Dermis microvascular lymphatic vessel endothelial cell (primary cell): ENCODE results near the gene LIPE. TPM values are rescaled to one million over a fixed set of nuclear protein-coding genes. Genes with fewer than 3 reads are reported as not detected.
"Not testable (repeated sequence)": the region's sequence is repeated elsewhere in the genome, so short reads cannot be mapped to it uniquely, and the experiment has no call there.

Experiments
- DNase-seq, 2 donors: peaks; one replicate each; pipeline versions ENCODE4 v3.0.0 to v3.0.0-alpha.2; 2010; ENCODE audit warnings: low read depth in 2 of 2
- total RNA-seq: library from RNA; depleted of rRNA; stranded (reverse); fragments of >200 nt; gene quantifications from 2 replicates; pipeline ENCODE4 v1.2.1, GENCODE V29; 2014

LIPE gene, protein sequence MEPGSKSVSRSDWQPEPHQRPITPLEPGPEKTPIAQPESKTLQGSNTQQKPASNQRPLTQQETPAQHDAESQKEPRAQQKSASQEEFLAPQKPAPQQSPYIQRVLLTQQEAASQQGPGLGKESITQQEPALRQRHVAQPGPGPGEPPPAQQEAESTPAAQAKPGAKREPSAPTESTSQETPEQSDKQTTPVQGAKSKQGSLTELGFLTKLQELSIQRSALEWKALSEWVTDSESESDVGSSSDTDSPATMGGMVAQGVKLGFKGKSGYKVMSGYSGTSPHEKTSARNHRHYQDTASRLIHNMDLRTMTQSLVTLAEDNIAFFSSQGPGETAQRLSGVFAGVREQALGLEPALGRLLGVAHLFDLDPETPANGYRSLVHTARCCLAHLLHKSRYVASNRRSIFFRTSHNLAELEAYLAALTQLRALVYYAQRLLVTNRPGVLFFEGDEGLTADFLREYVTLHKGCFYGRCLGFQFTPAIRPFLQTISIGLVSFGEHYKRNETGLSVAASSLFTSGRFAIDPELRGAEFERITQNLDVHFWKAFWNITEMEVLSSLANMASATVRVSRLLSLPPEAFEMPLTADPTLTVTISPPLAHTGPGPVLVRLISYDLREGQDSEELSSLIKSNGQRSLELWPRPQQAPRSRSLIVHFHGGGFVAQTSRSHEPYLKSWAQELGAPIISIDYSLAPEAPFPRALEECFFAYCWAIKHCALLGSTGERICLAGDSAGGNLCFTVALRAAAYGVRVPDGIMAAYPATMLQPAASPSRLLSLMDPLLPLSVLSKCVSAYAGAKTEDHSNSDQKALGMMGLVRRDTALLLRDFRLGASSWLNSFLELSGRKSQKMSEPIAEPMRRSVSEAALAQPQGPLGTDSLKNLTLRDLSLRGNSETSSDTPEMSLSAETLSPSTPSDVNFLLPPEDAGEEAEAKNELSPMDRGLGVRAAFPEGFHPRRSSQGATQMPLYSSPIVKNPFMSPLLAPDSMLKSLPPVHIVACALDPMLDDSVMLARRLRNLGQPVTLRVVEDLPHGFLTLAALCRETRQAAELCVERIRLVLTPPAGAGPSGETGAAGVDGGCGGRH
- 5.0 and 6.3 TPM in 2 replicates for total RNA-seq

DNA sequence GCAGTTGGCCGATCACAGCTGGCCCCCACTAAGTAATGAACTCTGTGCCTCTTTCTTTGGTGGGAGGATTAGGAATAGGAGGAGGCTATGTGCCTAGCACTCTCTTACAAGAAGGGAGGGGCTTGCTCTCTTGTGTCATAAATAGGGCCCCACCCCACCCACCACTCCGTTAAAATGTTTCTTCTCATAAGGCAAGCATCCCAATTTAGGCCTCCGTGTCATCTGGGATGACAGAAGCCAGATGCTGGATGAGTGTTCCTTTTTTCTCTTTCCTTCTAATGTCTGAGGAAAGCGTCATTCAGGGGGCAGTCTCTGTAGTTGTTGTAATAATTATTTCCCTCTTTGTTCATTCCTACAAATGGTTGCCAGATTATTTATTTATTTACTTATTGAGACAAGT lies at the start of gene LIPE:
Gene LIPE (minus strand): TSS at position 76 of the 400 bp plus-strand sequence. CDS start 239 bp downstream, outside the sequence.
- no peak for DNase-seq

DNA sequence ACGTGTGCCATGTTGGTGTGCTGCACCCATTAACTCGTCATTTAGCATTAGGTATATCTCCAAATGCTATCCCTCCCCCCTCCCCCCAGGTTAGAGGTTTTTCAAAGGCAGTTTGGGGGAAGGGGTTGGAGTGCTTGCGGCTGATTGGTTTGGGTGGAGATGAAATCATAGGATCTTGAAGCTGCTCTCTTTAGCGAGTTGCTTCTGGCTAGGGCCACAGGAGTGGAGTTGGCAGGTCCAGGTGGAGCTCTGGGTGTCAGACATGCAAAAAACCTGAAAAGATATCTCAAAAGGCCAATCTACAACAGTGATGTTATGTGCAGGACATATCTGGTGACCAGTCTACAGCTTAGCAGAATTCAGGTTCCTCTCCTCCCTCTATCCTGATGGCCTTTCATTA lies 48.2 kb upstream of the LIPE start:
- no peak for DNase-seq

DNA sequence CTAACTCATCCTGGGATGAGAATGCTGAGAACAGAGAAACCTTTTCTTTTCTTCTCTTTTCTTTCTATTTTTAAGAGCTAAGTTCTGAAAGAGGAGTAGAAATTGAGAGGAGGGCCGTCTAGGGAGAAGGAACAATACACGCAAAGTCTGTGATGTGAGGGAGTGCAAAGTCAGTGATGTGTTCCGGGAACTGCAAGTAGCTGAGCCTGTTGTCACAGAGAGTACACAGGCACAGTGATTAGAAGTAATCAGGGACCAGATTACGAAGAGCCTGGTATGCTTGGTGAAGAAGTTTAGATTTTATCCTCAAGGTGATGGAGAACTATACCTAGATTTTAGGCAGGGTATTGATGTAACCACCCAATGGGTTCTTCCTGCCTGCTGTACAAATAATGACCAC lies 47.6 kb upstream of the LIPE start:
- DNase-seq, result no peak

DNA sequence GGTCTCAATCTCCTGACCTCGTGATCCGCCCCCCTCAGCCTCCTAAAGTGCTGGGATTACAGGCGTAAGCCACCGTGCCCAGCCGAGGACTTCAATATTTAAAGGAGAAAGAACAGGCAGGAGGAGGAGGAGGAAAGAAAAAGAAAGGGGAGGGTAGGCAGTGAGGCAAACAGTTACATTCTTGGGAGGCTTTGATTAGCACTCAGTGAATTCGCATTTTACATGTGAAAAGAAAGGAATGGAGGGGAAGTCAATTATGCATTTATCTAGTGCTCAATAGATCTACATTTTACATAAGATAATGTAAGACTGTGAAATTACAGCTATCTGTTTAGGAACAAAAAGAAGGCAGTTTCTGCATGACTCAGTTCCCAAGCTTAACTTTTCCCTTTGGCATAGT lies 46.5 kb upstream of the LIPE start:
- no peak for DNase-seq

DNA sequence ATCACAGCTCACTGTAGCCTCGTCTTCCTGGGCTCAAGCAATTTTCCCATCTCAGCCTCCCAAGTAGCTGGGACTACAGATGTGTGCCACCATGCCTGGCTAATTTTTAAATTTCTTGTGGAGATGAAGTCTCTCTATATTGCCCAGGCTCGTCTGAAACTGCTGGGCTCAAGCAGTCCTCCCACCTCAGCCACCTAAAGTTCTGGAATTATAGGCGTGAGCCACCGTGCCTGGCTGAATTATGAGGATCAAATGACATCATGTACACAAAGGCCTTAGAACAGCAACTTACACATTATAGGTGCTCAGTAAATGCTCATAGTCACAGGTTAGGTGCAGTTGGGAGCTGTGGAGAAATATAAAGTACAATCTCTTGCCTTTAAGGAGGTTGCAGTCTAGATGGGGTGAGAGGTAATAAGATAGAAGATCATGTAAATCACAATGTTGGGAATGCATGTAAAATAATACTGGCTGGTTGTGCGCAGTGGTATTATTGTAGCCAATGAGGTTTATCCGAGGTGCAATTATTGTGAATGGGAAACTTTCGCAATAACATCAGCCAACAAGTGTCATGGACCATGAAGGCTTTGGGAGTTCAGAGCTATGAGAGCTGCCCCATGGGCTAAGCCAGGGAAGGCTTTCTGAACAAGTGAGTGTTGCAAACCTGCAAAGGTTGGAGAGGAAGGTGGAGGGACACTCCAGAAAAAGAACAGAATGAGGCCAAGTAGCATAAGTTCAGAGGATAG lies 45.4 kb upstream of the LIPE start:
- DNase-seq, result no peak

DNA sequence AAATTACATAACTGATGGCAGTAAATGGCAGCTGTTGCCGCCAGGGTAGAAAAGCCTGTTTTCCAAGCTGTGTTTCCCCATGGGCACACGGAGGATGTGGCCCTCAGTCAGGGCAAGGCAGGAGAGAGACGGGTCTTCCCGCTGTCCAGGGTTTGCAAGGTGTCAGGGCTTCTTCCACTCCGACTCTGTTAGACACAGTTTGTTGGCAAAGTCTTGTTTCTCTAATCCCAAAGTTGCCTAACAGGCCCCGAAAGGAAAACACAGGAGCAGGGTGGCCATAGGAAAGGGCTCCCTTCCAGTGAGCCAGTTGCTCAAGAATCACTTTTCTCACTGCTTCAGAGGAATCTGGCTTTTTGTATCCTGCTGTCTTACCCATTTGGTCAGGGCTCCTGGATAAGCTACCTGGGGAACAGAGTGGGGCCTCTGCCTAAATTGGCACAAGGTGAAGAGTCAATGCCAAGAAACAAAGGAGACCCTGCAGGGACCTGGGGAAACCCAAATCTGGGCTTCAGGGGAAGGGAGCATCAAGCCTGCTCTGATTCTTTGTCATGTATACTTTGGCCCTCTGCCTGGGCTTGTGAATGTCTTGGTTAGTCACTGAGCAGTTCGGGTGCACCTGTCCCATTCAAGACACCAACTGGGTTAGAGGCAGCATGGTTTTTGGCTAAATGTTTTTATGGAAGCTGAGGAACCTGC lies 44.5 kb upstream of the LIPE start:
- no peak for DNase-seq

DNA sequence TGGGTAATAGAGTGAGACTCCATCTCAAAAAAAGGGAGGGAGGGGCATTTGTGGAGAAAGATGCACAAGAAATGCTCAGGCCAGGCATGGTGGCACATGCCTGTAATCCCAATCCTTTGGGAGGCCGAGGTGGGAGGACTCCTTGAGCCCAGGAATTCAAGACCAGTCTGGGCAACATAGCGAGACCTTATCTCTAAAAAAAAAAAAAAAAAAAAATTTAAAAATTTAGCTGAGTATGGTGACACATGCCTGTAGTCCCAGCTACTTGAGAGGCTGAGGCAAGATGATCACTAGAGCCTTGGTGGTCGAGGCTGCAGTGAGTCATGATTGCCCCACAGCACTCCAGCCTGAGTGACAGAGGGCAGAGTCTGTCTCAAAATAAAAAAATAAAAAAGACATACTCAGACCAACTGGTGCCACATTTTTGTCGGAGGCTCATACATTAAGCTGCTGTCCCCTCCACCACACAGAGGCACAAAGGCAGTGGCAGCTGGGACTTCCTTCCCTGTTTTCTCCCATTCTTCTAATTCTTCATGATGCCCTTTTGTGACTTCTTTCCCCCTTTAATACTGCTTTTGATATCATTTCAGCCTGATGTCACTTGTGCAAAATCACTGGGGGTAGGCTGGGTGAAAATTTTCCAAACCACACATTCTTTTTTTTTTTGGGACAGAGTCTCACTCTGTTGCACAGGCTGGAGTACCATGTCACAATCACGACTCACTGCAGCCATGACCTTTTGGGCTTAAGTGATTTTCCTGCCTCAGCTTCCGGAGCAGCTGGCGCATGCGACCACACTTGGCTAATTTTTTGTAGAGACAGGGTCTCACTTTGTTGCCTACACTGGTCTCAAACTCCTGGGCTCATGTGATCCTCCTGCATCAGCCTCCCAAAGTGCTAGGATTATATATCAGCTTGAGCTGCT lies 42.4 kb upstream of the LIPE start:
- peak in 1 of 2 donors; percentile 6 for DNase-seq

DNA sequence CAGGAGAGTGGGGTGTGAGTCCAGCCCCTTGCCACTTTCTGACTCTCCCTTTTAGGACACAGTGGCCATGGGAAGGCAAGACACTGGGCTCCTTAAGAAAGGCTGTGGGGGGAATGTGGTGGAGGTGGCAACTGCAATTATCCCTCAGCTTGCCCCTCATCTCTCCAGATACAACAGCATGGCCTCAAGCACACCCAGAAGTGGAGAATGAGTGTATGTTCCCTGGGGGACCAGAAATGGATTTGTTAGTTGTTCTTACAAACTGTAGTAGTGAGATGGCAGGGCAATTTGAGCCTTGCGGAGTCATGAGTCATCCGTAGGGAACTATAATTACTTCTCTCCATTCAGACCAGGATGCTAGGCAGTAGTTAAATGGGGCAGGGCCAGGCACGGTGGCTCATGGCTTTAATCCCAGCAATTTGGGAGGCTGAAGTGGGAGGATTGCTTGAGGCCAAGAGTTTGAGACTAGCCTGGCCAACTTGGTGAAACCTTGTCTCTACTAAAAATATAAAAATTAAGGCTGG lies 41.1 kb upstream of the LIPE start:
- DNase-seq, result peak; percentile 22 to 61

DNA sequence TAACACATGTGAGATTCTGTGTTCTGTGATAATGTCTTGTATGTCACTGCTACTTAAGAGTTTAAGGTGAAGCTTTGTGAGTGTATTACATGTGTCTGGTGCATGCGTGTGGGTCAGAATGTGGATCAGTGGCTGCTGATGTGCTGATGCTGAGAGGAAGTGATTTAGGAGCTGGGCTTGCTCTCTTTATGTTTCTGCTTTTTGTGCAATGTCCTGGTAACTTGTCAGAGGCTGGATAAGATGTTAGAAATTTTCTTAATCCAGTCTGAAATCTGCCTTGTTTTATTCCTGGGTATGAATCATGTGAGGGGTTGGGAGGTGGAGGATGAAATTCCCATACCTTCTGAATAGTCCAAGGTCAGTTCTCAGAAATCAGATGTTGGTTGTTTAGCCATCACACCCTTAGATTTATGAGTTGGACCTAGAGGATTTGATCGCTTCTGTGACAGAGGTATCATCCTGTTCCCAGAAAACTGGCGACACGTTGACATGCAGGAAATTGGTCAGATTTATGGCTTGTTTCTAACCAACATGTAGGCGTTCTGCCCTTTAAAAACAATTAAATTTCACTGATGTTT lies 40.1 kb upstream of the LIPE start:
- DNase-seq, result peak; percentile 52 to 70

DNA sequence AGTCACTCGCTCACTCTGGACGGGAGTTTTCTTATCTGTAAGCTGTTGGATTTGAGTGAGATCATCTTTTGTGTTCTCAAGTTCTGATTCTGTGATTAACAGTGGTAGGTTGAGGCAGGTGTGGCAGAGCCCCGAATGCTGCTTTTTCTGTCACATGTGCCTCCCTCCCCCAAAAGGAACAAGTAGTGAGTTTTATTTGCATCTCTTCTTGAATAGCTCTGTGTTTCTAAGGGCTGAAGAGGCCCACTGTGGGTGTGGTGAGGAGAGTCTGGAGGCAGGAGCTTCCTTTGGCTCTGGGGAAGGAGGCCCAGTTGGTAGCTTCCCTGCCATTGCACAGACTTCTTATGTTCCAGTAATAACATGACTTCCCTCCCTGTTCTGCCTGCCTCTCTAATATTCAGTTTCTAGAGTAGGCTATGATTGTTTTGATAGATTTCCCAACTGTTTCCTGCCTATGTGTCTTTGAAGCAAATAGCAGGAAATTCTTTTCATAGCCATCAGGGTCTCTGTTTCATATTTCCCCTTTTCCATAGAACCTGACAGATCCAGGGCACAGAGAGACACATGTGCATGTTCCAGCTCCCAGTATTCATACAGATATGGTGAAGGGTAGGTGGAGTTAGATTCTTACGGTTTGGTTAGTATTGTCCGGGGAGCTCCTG lies 39.5 kb upstream of the LIPE start:
- peak; percentile 28 to 49 for DNase-seq

DNA sequence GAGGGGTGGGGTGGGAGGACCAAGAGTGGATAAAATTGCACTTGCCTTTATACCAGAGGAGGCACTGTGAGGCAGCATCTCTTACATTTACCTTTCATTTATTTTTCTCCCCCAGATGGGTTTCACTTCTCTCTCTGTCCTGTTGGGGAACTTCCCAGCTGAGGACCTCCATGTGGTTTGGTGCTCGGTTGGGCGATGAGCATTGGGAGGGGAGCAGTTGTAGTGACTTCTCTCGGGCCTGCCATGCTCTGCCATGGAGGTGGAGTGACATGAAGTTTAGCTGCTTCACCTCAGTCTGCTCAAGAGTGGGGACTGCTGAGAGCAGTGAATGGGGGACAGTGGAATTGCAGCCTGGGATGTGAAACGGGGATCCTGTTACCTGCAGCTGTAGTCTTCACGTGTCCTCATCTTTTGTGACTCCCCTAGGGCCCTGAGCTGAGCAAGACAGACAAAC lies 38.7 kb upstream of the LIPE start:
- DNase-seq, result no peak

DNA sequence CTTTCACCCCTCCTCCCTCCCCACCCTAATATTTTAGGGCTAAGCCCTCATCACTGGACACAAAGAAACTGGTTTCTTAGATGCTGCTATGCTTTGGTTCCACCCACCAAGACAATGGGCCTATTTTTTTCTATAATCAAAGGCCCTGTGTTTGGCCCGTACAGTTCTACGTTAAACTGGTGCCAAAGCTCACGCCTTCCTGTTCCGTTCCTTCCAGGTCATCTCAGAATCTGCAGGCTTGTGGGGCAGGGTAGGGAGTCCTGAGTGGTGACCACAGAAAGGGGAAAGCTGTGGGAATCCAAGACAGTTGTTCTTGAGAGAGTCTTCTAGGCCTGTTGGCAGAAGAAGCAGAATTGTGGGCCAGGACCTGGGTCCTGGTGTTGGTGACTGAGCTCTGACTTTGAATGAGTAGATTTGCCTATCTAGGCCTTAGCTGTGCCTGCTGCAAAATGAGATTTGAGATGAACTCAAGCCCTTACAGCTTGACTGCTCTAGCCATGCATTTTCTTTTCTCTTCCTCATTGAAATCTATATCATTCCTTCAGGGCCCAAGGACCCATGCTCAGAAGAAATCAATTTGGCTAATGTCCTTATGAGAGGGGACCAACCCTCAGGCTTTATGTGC lies 34.6 kb upstream of the LIPE start:
- DNase-seq, result no peak

DNA sequence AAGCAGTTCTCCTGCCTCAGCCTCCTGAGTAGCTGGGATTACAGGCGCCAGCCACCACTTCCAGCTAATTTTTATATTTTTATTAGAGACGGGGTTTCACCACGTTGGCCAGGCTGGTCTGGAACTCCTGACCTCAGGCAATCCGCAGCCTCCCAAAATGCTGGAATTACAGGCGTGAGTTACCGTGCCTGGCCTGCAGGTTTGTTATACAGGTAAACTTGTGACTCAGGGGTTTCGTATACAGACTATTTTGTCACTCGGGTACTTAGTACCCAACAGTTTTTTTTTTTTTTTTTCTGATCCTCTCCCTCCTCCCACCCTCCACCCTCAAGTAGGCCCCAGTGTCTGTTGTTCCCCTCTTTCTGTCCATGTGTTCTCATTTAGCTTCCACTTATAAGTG lies 34.0 kb upstream of the LIPE start:
- not testable (repeated sequence) for DNase-seq

DNA sequence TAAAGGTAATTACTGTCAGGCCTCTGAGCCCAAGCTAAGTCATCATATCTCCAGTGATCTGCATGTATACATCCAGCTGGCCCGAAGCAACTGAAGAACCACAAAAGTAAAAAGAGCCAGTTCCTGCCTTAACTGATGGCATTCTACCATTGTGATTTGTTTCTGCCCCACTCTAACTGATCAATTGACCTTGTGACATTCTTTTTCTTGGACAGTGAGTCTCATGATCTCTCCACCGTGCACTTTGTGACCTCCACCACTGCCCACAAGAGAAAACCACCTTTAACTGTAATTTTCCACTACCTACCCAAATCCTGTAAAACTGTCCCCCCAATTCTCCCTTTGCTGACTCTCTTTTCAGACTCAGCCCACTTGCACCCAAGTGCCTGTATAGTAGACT lies 32.7 kb upstream of the LIPE start:
- no peak for DNase-seq

DNA sequence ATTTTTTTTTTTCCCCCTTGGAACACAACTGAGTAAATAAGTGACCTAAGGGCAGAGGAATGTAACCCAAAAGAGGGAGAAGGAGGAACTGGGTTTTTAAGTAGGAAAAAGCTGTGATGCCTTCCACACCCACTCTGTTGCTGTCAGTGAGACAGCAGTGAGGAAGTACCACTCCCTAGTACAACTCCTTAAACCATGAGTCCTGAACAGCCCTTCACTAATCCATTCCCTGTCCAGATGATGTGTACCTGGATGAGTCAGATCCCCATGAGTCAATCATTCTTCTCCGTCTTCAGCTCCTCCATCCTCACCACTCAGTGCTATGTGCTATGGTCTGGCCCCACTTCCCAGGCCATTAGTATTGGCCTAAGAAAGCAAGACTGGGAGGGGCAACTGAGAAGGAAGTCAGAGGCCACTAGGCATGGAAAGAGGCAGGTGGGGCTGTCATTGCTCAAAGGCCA lies 28.5 kb upstream of the LIPE start:
- no peak for DNase-seq

DNA sequence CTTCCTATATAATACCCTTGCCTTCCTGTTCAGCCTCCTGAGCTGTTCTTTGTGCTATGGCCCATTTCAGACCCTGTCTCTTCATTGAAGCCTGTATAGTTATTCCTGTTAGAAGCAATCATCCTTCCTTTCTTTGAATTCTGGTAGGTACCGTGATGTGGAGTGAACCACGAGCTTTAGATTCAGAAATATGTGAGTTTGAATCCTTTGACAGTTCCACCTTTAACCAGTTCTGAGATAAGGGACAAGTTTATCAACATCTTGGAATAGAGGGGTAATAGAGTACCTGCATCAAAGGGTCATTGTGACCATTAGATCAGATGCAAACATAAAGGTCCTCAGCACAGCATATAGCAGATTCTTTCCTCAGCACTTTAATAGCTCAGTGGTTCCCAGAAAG lies 27.9 kb upstream of the LIPE start:
- DNase-seq, result no peak

DNA sequence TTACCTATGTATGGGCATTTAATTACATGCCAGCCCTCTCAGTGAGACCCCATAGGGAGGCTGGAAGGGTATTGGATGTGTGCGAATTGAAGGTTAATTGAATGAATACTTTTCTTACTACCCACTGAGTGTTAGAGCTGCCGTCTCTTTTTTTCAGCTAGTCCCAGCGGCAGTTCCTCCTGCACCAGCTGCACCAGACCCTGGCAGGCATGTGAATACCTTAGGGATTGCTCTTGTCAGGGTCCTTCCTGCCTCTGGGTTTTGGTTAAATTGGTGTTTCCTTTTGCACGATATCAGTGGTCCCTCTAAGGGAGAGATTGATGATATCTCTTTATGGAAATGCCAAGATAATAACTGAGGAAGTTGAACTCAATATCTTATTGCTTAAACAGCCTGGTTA lies 25.4 kb upstream of the LIPE start:
- no peak for DNase-seq
